ENCODE results near the gene TIGIT. TPM values are rescaled to one million over a fixed set of nuclear protein-coding genes. Genes with fewer than 3 reads are reported as not detected.

The TIGIT gene
- total RNA-seq, 6 experiments from 2014 or later = 0.09 to 1.2 (median 0.30) TPM

DNA sequence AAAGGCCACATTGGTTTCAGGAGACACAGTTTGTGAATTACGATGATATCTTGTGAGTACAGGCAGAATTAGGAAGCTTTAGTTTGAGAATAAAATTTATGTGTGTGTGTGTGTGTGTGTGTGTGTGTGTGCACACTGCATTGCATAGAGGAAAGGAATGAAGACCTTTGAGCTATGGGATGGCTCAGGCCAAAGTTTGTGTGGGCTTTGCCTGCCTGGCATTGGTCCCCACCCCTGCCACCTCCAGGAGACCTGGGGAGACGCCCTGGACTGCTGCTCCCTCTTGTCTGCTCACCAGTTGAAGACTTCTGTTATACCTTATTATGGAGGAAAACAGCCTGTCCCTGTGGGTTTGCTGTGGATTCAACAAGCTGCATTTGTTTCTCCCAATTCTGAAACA is 37.2 kb downstream of the TIGIT start:
- Histone ChIP-seq H3K27ac (no peak overlapping the region), H3K27me3 (no peaks in the 10 kb centered on the region), H3K9me3 (no peaks in the 10 kb centered on the region), H3K4me3 (no peak overlapping the region), H3K36me3 (no peaks in the 10 kb centered on the region), H3K4me1 (no peaks in the 10 kb centered on the region)
- ATAC-seq (peak; percentile 86 to 97 (median 94)), DNase-seq (peak; percentile 40 to 77 (median 73))
- no peak for TF ChIP-seq POLR2A (IDR thresholded peaks at IDR 0.05)
- TF ChIP-seq CTCF (IDR thresholded peaks at IDR 0.05) = no peak
- 50% methylated on average over 2 of the region's 2 CpGs for WGBS (ENCODE audit: insufficient coverage, low coverage, low lambda C conversion rate, missing lambda C conversion rate)
- intact Hi-C loops (cut with DNase I) = no loop called here

- Histone ChIP-seq H3K4me3 (no peak overlapping the region), H3K4me1 (no peaks in the 10 kb centered on the region), H3K27me3 (no peaks in the 10 kb centered on the region), H3K9me3 (no peaks in the 10 kb centered on the region), H3K27ac (no peak overlapping the region), H3K36me3 (no peaks in the 10 kb centered on the region)
- ATAC-seq = no peak
- DNase-seq = no peak
- intact Hi-C loops (cut with DNase I) = no loop called here
- 91% methylated on average over 3 of the region's 3 CpGs for WGBS (ENCODE audit: insufficient coverage, low coverage, low lambda C conversion rate, missing lambda C conversion rate)
- TF ChIP-seq CTCF (IDR thresholded peaks at IDR 0.05) (no peak), POLR2A (IDR thresholded peaks at IDR 0.05) (no peak)
Measured at GRCh38 chr3:114331710-114332109, 37.9 kb downstream of the TIGIT start.

DNA sequence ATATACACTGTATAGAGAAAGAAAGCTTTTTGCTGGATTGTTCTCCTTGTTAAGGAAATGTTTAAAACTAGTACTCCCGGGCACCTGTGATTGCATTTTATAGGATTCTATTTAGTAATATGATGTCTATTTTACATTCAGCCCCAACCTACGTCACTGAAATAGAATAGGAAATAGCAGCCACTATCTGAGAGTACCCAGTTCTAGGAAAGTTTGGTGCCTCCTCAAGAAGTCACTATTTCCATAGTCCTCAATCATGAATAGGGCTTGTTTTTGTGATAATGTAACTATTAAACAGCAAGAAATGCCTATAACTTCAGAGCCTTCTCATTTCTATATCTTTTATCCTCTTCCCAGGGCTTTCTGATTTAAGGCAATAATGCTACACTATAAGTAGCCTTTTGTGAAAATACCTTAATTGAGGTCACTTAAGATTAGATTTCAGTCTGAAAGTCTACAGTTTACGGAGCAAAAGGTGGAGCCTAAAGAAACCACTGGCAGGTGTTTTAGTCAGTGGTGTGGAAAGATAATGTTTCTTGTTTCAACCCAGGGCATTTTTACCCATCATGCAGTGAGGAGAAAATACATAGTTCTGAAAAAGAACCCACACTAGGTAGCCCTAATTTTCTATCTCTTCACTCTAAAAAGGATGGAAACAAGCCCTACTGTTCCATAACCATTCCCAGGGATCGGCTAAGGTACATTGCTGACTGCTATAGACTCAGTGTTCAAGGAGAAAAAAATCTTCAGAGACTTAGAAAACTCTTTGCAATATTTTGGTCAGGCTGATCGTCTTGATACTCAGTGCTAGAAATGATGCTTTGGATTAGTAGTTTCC is 38.7 kb downstream of the TIGIT start:
- H3K27ac ChIP-seq = no peak overlapping the region
- no peaks in the 10 kb centered on the region for H3K27me3 ChIP-seq
- DNase-seq (no peak), ATAC-seq (no peak)
- intact Hi-C loops (cut with DNase I) = no loop called here
- no peaks in the 10 kb centered on the region for H3K9me3 ChIP-seq
- no peaks in the 10 kb centered on the region for H3K4me1 ChIP-seq
- H3K36me3 ChIP-seq = no peaks in the 10 kb centered on the region
- no peak overlapping the region for H3K4me3 ChIP-seq
- TF ChIP-seq POLR2A (IDR thresholded peaks at IDR 0.05) = no peak
- 87% methylated on average over 5 of the region's 5 CpGs for WGBS (ENCODE audit: insufficient coverage, low coverage, low lambda C conversion rate, missing lambda C conversion rate)

DNA sequence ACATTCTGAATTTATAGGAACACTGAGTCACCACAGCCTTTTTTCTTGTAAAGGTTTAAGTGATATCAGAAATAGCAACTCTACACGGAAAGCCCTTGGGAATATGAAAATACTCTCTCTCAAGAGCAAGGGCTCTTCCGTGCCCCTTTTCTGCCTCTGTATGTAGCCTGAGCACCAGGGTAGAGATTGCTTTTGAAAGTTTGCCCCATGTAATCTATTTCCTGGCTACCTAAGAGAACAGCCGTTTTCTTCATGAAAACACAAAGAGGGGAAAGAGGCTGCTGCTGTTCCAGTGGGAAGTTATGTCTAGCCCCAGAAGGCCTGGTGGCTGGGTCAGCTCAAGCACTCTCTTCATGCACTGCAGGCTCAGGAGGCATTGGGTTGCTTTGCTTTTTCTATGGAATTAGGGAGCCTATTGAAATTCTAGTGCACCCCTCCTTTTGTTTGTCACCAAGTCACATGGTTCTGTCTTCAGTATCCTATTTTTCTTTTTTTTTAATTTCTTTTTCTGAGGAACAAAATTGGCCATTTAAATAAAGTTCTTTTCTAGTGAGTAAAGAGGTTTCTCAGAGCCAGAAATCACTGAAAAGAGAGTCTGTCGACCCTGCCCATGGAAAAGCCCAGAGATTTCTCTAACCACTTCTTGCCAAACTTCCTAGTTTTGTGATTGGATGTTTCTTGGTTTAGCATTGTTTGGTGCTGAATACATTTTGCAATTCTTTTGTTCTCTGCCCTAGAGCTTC is 39.5 kb downstream of the TIGIT start:
- H3K9me3 ChIP-seq = no peaks in the 10 kb centered on the region
- intact Hi-C loops (cut with DNase I) = no loop called here
- peaks cover 0 to 8% (median 0%) of the 10 kb centered on the region in 4 donors for H3K36me3 ChIP-seq
- TF ChIP-seq POLR2A (IDR thresholded peaks at IDR 0.05) = no peak
- TF ChIP-seq CTCF (IDR thresholded peaks at IDR 0.05) = no peak
- ATAC-seq (no peak), DNase-seq (no peak)
- H3K4me3 ChIP-seq = no peak overlapping the region
- H3K27me3 ChIP-seq = no peaks in the 10 kb centered on the region
- H3K4me1 ChIP-seq = no peaks in the 10 kb centered on the region
- 62% methylated on average over 3 of the region's 4 CpGs for WGBS (ENCODE audit: insufficient coverage, low coverage, low lambda C conversion rate, missing lambda C conversion rate)
- H3K27ac ChIP-seq = no peak overlapping the region

GRCh38 chr3:114333923-114334240 is 40.1 kb downstream of the TIGIT start:
- H3K36me3 ChIP-seq = peaks cover 0 to 11% (median 0%) of the 10 kb centered on the region in 4 donors
- ATAC-seq = no peak
- no peak for DNase-seq
- no peaks in the 10 kb centered on the region for H3K4me1 ChIP-seq
- no peaks in the 10 kb centered on the region for H3K9me3 ChIP-seq
- H3K27ac ChIP-seq = no peak overlapping the region
- no peak overlapping the region for H3K4me3 ChIP-seq
- no peaks in the 10 kb centered on the region for H3K27me3 ChIP-seq
- no peak for TF ChIP-seq POLR2A (IDR thresholded peaks at IDR 0.05)
- no peak for TF ChIP-seq CTCF (IDR thresholded peaks at IDR 0.05)
- WGBS (ENCODE audit: insufficient coverage, low coverage, low lambda C conversion rate, missing lambda C conversion rate) = 100% methylated on average over 1 of the region's 2 CpGs
- intact Hi-C loops (cut with DNase I) = no loop called here
